ENCODE measurements around the gene MYO15B. TPM values are rescaled to one million over a fixed set of nuclear protein-coding genes. Genes with fewer than 3 reads are reported as not detected.
"Not testable (repeated sequence)": the region's sequence is repeated elsewhere in the genome, so short reads cannot be mapped to it uniquely, and the experiment has no call there.

MYO15B gene
- polyA plus RNA-seq, 10 donors = 56.0 to 140 (median 100) TPM

- DNase-seq = no peak
Measured at GRCh38 chr17:75574404-75575036, 13.1 kb upstream of the MYO15B start.

- no peak for DNase-seq
Measured at GRCh38 chr17:75575197-75575596, 12.4 kb upstream of the MYO15B start.

GRCh38 chr17:75575728-75576127 lies 11.9 kb upstream of the MYO15B start:
- no peak for DNase-seq

- no peak for DNase-seq
Measured at GRCh38 chr17:75576661-75577060, 10.9 kb upstream of the MYO15B start.

- not testable (repeated sequence) for DNase-seq
Measured at GRCh38 chr17:75581121-75581725, 6.4 kb upstream of the MYO15B start.

- DNase-seq = not testable (repeated sequence)
Measured at GRCh38 chr17:75583197-75583596, 4.4 kb upstream of the MYO15B start.

- DNase-seq = no peak
Measured at GRCh38 chr17:75584849-75585175, 2.8 kb upstream of the MYO15B start.

- peak; percentile 14 to 87 (median 53) for DNase-seq
Measured at GRCh38 chr17:75588596-75589011, 1.0 kb downstream of the MYO15B start.

GRCh38 chr17:75589012-75589918 lies 1.7 kb downstream of the MYO15B start:
- peak; percentile 88 to 95 (median 94) for DNase-seq

- DNase-seq = peak in 1 of 3 donors; percentile 43
Measured at GRCh38 chr17:75589919-75590303, 2.3 kb downstream of the MYO15B start.

- DNase-seq = no peak
Measured at GRCh38 chr17:75590314-75590761, 2.7 kb downstream of the MYO15B start.

- DNase-seq = no peak
Measured at GRCh38 chr17:75590849-75591721, 3.5 kb downstream of the MYO15B start.

- no peak for DNase-seq
Measured at GRCh38 chr17:75591722-75592302, 4.2 kb downstream of the MYO15B start.

- no peak for DNase-seq
Measured at GRCh38 chr17:75592348-75593020, 4.9 kb downstream of the MYO15B start.

GRCh38 chr17:75593430-75593829 lies 5.8 kb downstream of the MYO15B start:
- not testable (repeated sequence) for DNase-seq

- DNase-seq = no peak
Measured at GRCh38 chr17:75594499-75595283, 7.1 kb downstream of the MYO15B start.

- DNase-seq = no peak
Measured at GRCh38 chr17:75595284-75595919, 7.8 kb downstream of the MYO15B start.

GRCh38 chr17:75595920-75596313 lies 8.3 kb downstream of the MYO15B start:
- DNase-seq = no peak

All from muscle of back (tissue), 11 donors.